ENCODE measurements around the gene FUS. TPM values are rescaled to one million over a fixed set of nuclear protein-coding genes. Genes with fewer than 3 reads are reported as not detected.

Gene FUS
- total RNA-seq, 4 donors from 2014 or later, result 30.2 to 97.8 (median 55.1) TPM

DNA sequence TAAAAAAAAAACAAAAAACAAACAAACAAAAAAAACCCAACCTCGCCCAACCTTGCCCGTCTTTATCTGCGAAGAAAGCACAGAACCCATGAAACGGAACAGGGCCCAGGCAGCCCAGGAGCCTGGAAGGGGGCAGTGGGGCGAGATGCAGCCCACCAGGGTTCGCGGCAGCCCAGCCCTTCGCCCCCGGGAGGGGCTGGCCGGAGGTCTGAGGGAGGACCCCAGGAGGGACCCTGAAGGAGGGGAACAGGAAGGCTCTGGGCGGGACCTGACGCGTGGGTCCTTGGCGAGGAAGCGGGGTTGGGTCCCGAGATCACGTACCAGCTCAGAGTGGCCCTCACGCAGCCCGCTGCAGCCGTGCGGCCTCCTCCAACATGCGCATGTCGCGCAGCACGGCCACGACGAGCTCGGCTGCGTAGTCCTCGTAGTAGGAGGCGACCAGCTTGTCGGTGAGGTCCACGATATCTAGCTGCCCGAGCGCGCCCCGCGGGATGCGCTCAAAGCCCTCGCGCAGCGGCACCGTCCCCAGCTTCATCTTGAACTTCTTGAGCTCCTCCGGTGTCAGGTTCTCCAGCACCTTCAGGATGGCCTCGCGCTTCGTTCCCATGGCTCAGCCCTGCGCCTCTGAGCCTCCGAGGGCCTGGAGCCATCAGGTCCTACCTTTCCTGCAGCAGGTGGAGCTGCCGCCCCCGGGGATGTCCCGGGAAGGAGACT, 36.6 kb downstream of the FUS start, which contains the start of gene PYDC1:
Gene PYDC1, minus strand, starts transcription at position 714 of the 714 bp plus-strand sequence. Its CDS starts 107 bp downstream, at position 607.
- WGBS, 2 donors, result 6% methylated on average over 15 to 18 of the region's 52 CpGs
- intact Hi-C loops (cut with DNase I), result no loop called here
- no peaks in the 10 kb centered on the region for H3K9me3 ChIP-seq
- peak within 1 kb of the TSS in 3 of 4 donors; percentile 27 to 70 (median 45) for H3K4me3 ChIP-seq
- TF ChIP-seq, protein P1, sequence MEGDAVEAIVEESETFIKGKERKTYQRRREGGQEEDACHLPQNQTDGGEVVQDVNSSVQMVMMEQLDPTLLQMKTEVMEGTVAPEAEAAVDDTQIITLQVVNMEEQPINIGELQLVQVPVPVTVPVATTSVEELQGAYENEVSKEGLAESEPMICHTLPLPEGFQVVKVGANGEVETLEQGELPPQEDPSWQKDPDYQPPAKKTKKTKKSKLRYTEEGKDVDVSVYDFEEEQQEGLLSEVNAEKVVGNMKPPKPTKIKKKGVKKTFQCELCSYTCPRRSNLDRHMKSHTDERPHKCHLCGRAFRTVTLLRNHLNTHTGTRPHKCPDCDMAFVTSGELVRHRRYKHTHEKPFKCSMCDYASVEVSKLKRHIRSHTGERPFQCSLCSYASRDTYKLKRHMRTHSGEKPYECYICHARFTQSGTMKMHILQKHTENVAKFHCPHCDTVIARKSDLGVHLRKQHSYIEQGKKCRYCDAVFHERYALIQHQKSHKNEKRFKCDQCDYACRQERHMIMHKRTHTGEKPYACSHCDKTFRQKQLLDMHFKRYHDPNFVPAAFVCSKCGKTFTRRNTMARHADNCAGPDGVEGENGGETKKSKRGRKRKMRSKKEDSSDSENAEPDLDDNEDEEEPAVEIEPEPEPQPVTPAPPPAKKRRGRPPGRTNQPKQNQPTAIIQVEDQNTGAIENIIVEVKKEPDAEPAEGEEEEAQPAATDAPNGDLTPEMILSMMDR (IDR thresholded peaks at IDR 0.05), result no peak
- no peak for TF ChIP-seq POLR2A (IDR thresholded peaks at IDR 0.05)
- peaks cover 24 to 30% (median 28%) of the 10 kb centered on the region in 3 donors for H3K4me1 ChIP-seq
- no peak for DNase-seq
- H3K27me3 ChIP-seq, result peaks cover 16 to 94% (median 24%) of the 10 kb centered on the region in 4 donors
- H3K36me3 ChIP-seq, result no peaks in the 10 kb centered on the region
- H3K27ac ChIP-seq, result no peak within 1 kb of the TSS

DNA sequence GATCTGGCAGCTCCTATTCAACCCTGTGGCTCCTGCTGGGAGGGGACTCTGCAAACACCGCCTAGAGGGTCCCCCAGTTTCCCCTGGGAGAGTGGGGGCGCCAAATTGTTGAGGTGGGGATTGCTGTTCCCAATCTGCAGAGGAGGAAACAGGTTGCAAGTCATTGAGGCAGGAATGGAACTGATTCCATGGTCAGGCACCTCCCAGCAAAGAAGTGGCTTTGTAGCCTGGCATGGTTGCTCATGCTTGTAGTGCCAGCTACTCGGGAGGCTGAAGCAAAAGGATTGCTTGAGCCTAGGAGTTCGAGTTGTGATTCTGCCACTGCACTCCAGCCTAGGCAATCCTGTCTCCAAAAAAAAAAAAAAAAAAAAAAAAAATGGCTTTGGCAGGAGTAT, 37.2 kb downstream of the FUS start:
- Histone ChIP-seq H3K4me3 (peak overlapping the region in 2 of 4 donors; percentile 45 to 70), H3K36me3 (no peaks in the 10 kb centered on the region), H3K27ac (no peak overlapping the region), H3K27me3 (peaks cover 16 to 97% (median 24%) of the 10 kb centered on the region in 4 donors), H3K9me3 (no peaks in the 10 kb centered on the region), H3K4me1 (peaks cover 24 to 34% (median 28%) of the 10 kb centered on the region in 3 donors)
- intact Hi-C loops (cut with DNase I), result no loop called here
- no peak for DNase-seq
- TF ChIP-seq, protein P1 (IDR thresholded peaks at IDR 0.05), result no peak
- TF ChIP-seq POLR2A (IDR thresholded peaks at IDR 0.05), result no peak
- 12 to 18% methylated on average over 2 to 4 of the region's 4 CpGs for WGBS, 2 donors

DNA sequence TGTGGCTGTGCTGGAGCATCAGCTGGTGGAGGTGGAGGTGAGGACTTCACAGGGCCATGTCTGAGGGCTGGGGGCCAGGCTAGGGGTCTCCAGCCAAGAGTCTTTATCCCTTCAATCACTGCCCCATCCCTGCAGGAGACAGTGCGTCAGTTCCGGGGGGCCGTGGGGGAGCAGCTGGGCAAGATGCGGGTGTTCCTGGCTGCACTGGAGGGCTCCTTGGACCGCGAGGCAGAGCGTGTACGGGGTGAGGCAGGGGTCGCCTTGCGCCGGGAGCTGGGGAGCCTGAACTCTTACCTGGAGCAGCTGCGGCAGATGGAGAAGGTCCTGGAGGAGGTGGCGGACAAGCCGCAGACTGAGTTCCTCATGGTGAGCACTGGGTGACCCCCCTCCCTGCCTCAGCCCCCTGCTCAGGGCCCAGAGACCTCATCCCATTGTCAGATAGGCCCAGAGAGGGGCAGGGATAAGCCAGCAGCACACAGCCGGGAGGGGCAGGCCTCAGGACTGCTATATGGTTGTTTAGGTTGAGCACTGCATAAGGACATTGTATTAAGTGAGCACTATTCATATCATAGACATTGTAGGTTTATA, 39.3 kb downstream of the FUS start:
- Histone ChIP-seq H3K36me3 (no peaks in the 10 kb centered on the region), H3K9me3 (no peaks in the 10 kb centered on the region), H3K27me3 (peaks cover 16 to 97% (median 24%) of the 10 kb centered on the region in 4 donors), H3K4me1 (peaks cover 24 to 35% (median 28%) of the 10 kb centered on the region in 3 donors), H3K4me3 (no peak overlapping the region), H3K27ac (no peak overlapping the region)
- 89% methylated on average over 7 of the region's 15 CpGs; no CpG with 5 or more reads in 1 of the 2 donors for WGBS, 2 donors
- DNase-seq, result no peak
- TF ChIP-seq POLR2A (IDR thresholded peaks at IDR 0.05), result no peak
- TF ChIP-seq, protein P1 (IDR thresholded peaks at IDR 0.05), result no peak
- intact Hi-C loops (cut with DNase I), result no loop called here

DNA sequence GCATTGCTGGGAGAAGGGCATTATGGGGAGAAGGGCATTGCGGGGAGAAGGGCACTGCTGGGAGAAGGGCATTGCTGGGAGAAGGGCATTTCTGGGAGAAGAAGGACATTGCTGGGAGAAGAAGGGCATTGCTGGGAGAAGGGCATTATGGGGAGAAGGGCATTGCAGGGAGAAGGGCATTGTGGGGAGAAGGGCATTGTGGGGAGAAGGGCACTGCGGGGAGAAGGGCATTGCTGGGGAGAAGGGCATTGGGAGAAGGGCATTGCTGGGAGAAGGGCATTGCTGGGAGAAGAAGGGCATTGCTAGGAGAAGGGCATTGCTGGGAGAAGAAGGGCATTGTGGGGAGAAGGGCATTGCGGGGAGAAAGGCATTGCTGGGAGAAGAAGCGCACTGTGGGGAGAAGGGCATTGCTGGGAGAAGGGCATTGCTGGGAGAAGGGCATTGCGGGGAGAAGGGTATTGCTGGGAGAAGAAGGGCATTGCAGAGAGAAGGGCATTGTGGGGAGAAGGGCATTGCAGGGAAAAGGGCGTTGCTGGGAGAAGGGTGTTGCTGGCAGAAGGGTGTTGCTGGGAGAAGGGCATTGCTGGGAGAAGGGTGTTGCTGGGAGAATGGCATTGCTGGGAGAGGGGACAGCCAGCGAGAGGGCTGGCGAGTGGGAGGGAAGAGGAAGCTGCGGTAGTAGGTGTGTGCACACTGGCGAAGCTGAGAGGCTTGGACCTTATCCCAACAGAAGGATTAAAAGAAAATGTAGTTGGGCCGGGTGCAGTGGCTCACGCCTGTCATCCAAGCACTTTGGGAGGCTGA, 41.6 kb downstream of the FUS start:
- Histone ChIP-seq H3K27me3 (peaks cover 10 to 97% (median 13%) of the 10 kb centered on the region in 4 donors), H3K36me3 (no peaks in the 10 kb centered on the region), H3K27ac (no peak overlapping the region), H3K4me1 (peaks cover 5 to 15% (median 6%) of the 10 kb centered on the region in 3 donors), H3K9me3 (no peaks in the 10 kb centered on the region), H3K4me3 (no peak overlapping the region)
- 53 to 54% methylated on average over 12 of the region's 12 CpGs for WGBS, 2 donors
- intact Hi-C loops (cut with DNase I), result no loop called here
- TF ChIP-seq POLR2A (IDR thresholded peaks at IDR 0.05), result no peak
- TF ChIP-seq, protein P1 (IDR thresholded peaks at IDR 0.05), result no peak
- no peak for DNase-seq
